SJSA1 (cell line): Measurements from ENCODE around the gene ALK. TPM values are rescaled to one million over a fixed set of nuclear protein-coding genes. Genes with fewer than 3 reads are reported as not detected.
A peak's percentile ranks its signal among the peaks of the same experiment; 100 is the strongest.

Source experiments
- DNase-seq, 2 experiments: peaks; one replicate each; pipeline ENCODE4 v3.0.0-alpha.2; 2015 to 2020; ENCODE audit warnings: low spot score in 2 of 2, low read depth in 1 of 2
- H3K27ac ChIP-seq: fragments of 250-450 bp; sonication (Bioruptor Pico); 2 replicates; pipeline ENCODE4 v1.5.1; 2020; ENCODE audit warnings: mild to moderate bottlenecking, moderate library complexity
- H3K27me3 ChIP-seq: fragments of 250-450 bp; sonication (Bioruptor Pico); replicated peaks from 2 replicates; pipeline ENCODE4 v1.5.1; 2020; ENCODE audit warnings: mild to moderate bottlenecking, moderate library complexity
- H3K36me3 ChIP-seq: fragments of 250-450 bp; sonication (Bioruptor Pico); 2 replicates; pipeline ENCODE4 v1.5.1; 2020; ENCODE audit warnings: mild to moderate bottlenecking
- H3K4me1 ChIP-seq: fragments of 250-450 bp; sonication (Bioruptor Pico); replicated peaks from 2 replicates; pipeline ENCODE4 v1.6.1; 2021; ENCODE audit warnings: mild to moderate bottlenecking
- H3K4me3 ChIP-seq: fragments of 250-450 bp; sonication (Bioruptor Pico); 2 replicates; pipeline ENCODE4 v1.5.1; 2020; ENCODE audit warnings: mild to moderate bottlenecking
- H3K9me3 ChIP-seq: fragments of 250-450 bp; sonication (Bioruptor Pico); replicated peaks from 2 replicates; pipeline ENCODE4 v1.5.1; 2020; ENCODE audit warnings: mild to moderate bottlenecking
- total RNA-seq: library from RNA; depleted of rRNA; stranded (reverse); fragments of >200 nt; shearing (Covaris generic); gene quantifications from 2 replicates; pipeline ENCODE4 v1.2.3, GENCODE V29; 2014

Gene ALK
- total RNA-seq, 1 experiment from 2014 or later = not detected

- Histone ChIP-seq H3K4me3 (no peak overlapping the region), H3K9me3 (no peaks in the 10 kb centered on the region), H3K36me3 (no peaks in the 10 kb centered on the region), H3K4me1 (0 out of 2 replicates have a peak, but pooled peaks cover 4% of the 10 kb centered on the region), H3K27me3 (peaks cover 3% of the 10 kb centered on the region; the same call in 1 of the 2 replicates), H3K27ac (no peak overlapping the region)
- DNase-seq = no peak
These were observed 610.6 kb downstream of the ALK start for GRCh38 chr2:29310650-29311348.

DNA sequence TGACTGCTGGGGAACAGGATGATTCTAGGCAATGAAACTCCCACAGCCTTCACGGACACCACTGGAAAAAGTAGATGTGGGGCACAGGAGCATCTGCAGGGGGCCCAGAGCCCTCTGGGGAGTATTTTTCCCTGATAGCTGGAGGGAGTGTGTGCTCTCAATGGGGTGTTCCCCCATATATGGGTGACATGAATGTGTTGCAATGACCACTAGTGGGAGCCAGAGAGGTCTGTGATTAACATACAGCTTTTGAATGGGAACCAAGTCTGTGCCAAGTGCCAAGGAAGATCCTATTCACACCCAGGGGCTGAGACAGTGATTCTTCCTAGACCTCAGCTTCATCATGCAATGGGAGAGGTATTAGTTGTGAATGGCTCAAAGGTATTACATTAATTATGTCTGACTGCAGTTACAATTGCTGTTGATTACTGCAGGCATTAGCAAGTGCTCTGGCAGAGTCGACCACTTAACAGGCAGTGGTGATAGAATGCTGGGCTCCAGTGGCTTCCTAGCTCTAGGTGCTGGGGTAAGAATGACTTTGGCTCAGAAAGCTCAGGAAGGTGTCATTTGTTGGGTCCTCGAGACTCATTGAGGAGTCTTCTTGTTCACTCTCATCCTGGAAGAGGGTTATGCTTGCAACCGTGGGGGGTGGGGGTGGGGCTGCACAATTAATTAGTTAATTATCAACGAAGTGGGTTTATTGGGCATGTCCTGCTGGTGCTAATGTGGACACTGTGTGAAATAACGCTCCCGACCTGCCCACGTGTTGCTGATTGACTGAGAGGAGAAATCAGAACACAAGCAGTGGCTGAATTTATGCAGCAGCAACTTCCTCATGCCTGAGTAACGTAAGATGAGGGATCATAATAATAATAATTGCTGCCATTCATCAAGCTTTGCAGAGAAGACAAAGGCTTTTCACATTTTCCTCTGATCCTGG lies 612.0 kb downstream of the ALK start:
- Histone ChIP-seq H3K27ac (no peak overlapping the region), H3K4me3 (no peak overlapping the region), H3K36me3 (no peaks in the 10 kb centered on the region), H3K9me3 (no peaks in the 10 kb centered on the region), H3K27me3 (no peaks in the 10 kb centered on the region; the same call in 1 of the 2 replicates), H3K4me1 (no peaks in the 10 kb centered on the region)
- DNase-seq = peak; percentile 38 to 61

DNA sequence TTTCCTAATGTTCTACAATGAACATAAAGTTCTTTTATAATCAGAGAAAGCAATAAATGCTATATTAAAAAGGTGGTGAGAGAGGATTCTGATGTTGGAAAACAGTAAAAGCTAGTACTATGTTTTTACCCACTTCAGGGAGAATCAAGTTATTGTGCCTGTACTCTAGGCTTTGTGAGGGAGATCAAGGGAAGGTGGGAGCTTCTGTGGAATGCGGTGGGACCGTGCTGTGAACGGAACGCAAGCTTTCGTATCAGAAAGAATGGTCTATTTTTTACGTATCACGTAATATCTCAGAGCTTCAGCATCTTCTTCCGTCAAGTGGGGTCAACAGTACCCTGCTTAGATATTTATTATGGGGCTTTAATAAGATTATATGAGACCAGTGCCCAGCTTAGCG lies 613.0 kb downstream of the ALK start:
- no peaks in the 10 kb centered on the region; the same call in 1 of the 2 replicates for H3K27me3 ChIP-seq
- no peaks in the 10 kb centered on the region for H3K4me1 ChIP-seq
- no peak overlapping the region for H3K4me3 ChIP-seq
- no peaks in the 10 kb centered on the region for H3K9me3 ChIP-seq
- no peak for DNase-seq
- H3K27ac ChIP-seq = no peak overlapping the region
- no peaks in the 10 kb centered on the region for H3K36me3 ChIP-seq

DNA sequence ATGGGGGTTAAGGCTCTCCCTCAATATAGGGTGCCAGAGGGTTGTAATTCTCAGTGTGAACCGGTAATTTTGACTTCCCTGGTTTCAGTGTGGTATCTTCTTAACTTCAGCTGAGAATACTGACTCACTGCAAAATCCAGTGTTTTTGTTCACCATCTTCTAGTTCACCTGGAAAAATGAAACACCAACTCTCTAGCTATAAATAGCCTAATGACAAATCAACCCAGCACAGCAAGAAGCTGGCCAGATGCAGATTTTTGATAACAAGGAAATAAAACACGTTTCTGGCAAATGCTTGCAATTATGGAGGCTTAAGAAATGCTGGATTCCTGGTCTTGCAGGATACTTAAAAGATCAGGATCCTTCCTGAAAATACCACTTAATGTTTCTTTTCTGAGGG lies 613.9 kb downstream of the ALK start:
- Histone ChIP-seq H3K9me3 (no peaks in the 10 kb centered on the region), H3K36me3 (no peaks in the 10 kb centered on the region), H3K4me1 (no peaks in the 10 kb centered on the region), H3K27me3 (peaks cover 3% of the 10 kb centered on the region; the same call in 1 of the 2 replicates), H3K27ac (no peak overlapping the region), H3K4me3 (no peak overlapping the region)
- no peak for DNase-seq

DNA sequence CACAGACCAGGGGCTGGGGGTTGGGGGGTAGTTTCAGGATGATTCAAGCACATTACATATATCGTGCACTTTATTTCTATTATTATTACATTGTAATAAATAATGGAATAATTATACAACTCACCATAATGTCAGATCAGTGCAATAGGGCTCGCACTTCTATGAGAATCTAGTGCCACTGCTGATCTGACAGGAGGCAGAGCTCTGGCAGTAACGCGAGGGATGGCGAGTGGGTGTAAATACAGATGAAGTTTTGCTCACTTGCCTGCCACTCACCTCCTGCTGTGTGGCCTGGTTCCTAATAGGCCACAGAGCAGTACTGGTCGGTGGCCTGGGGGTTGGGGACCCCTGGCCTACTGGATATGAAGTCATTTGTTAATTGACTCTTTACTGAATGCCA lies 615.6 kb downstream of the ALK start:
- no peaks in the 10 kb centered on the region for H3K4me1 ChIP-seq
- no peak overlapping the region for H3K27ac ChIP-seq
- H3K36me3 ChIP-seq = no peaks in the 10 kb centered on the region
- H3K27me3 ChIP-seq = peaks cover 6% of the 10 kb centered on the region; the same call in 1 of the 2 replicates
- no peak for DNase-seq
- no peaks in the 10 kb centered on the region for H3K9me3 ChIP-seq
- no peak overlapping the region for H3K4me3 ChIP-seq

DNA sequence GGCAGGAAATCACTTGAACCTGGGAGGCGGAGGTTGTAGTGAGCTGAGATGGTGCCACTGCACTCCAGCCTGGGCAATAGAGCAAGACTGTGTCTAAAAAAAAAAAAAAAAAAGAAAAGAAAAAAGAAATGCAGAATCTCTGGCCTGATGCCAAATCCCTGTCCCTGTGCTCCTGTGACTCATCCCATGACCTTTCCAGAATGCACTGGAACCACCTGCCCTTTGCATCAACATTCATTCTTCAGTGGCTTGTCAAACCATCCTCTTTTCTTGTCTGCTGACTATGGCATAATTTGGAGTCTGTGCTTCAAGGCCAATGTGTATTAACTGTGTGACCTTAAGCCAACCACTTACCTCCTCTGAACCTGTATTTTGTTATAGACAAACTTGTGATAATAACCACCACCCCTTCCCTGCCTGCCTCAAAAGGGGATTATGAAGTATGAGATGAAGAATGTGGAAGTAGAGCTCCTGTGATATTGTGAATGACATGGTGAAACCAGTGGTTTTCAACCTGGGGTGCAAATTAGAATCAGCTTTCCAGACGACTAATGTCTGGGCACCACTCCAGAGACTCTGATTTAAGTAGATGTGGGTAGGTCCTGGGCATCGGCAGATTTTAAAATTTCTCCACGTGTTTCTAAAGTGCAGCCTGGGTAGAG lies 616.9 kb downstream of the ALK start:
- DNase-seq = no peak
- Histone ChIP-seq H3K27me3 (peaks cover 6% of the 10 kb centered on the region), H3K27ac (no peak overlapping the region)

DNA sequence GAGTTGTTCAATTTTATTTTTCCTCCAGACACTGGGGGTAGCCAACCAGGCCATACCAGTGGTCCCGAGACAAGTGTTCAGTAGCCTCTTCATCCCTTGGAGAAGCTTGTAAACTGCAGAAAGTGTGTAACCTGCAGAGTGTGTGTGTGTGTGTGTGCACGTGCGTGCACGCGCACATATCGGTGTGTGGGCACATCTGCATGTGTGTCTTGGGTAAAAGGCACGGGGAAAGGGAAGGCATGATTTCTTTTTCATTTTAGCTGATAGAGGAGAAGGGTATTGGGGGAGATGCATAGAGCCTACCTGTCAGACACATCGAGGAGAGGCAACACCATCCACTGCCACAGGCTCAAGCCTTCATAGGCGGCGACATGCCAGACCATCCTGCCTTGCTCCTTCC lies 624.8 kb downstream of the ALK start:
- no peaks in the 10 kb centered on the region for H3K4me1 ChIP-seq
- DNase-seq = no peak
- H3K9me3 ChIP-seq = no peaks in the 10 kb centered on the region
- no peaks in the 10 kb centered on the region for H3K36me3 ChIP-seq
- H3K4me3 ChIP-seq = no peak overlapping the region
- H3K27me3 ChIP-seq = peaks cover 3% of the 10 kb centered on the region
- no peak overlapping the region for H3K27ac ChIP-seq

More for the DNA sequence above, 616.9 kb downstream of the ALK start:
- Histone ChIP-seq H3K4me1 (no peaks in the 10 kb centered on the region), H3K9me3 (no peaks in the 10 kb centered on the region), H3K36me3 (no peaks in the 10 kb centered on the region), H3K4me3 (no peak overlapping the region)

GRCh38 chr2:29295845-29296244 lies 625.5 kb downstream of the ALK start:
- H3K9me3 ChIP-seq = no peaks in the 10 kb centered on the region
- no peaks in the 10 kb centered on the region for H3K4me1 ChIP-seq
- H3K27ac ChIP-seq = no peak overlapping the region
- no peaks in the 10 kb centered on the region for H3K36me3 ChIP-seq
- H3K27me3 ChIP-seq = no peaks in the 10 kb centered on the region; the same call in none of the 2 replicates
- H3K4me3 ChIP-seq = no peak overlapping the region
- DNase-seq = no peak

GRCh38 chr2:29293830-29294438 lies 627.5 kb downstream of the ALK start:
- Histone ChIP-seq H3K27me3 (no peaks in the 10 kb centered on the region; the same call in 1 of the 2 replicates), H3K4me3 (no peak overlapping the region), H3K4me1 (no peaks in the 10 kb centered on the region), H3K36me3 (no peaks in the 10 kb centered on the region), H3K27ac (no peak overlapping the region), H3K9me3 (no peaks in the 10 kb centered on the region)
- DNase-seq = peak in 1 of 2 experiments; percentile 10

DNA sequence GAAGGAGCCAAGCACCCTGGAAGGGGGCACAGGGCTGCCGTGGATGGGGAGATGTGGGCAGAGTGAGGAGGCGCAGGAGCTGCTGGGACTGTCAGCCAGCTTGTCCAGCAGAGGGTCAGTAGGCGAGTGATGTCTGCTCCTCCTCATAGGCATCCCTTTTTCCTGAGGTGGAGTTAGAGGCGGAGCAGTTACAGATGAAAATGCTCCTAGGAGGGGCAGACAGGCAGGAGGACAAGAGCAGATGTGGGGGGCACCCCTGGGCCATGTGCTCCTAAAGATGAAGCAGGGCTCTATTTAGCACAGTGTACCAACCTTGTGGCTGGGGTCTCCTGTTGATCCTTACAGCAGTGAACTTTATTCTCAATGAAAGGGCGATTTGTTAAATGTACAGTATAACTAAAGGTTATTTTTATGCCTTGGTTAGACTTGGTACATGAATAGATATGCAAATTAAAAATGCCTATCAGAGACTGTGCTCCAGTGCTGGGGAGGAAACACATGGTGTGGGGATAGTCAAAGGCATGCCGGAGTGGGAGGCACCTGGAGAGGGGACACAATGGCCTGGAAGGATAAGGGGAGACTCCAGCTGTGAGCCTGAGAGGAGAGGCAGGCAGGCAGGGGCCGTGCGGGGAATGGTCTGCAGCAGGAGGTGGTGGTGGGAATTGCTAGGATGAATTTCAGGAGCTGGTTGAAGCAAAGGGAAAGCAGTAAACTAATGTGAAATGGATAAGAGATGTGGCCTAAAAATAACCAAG lies 630.9 kb downstream of the ALK start:
- Histone ChIP-seq H3K9me3 (no peaks in the 10 kb centered on the region), H3K27me3 (no peaks in the 10 kb centered on the region; the same call in 1 of the 2 replicates), H3K36me3 (no peaks in the 10 kb centered on the region), H3K4me1 (no peaks in the 10 kb centered on the region), H3K27ac (no peak overlapping the region), H3K4me3 (no peak overlapping the region)
- DNase-seq = no peak

DNA sequence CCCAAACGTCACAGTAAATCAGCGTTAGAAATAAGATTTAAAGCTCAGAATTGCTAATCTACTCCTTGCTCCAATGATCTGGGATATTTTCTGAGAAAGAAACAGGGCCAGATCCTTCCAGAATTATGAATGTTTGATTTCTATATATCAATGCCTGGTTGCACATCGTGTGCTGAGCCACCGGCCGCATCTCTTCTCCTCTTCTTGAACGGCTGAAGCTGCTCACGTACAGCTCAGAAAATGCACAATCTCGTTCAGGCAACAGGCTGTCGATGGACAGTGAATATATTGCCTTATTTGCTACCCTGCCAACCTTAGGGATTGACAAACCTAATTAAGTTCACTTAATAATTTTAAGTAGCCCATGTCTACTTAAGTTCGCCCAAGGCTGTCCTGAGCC lies 636.7 kb downstream of the ALK start:
- Histone ChIP-seq H3K4me1 (peaks cover 5% of the 10 kb centered on the region; the same call in 1 of the 2 replicates), H3K27ac (no peak overlapping the region), H3K4me3 (no peak overlapping the region), H3K36me3 (no peaks in the 10 kb centered on the region), H3K9me3 (no peaks in the 10 kb centered on the region), H3K27me3 (no peaks in the 10 kb centered on the region)
- no peak for DNase-seq

- Histone ChIP-seq H3K27me3 (peaks cover 5% of the 10 kb centered on the region; the same call in 1 of the 2 replicates), H3K4me1 (peaks cover 5% of the 10 kb centered on the region; the same call in 1 of the 2 replicates), H3K27ac (no peak overlapping the region)
These were observed 639.5 kb downstream of the ALK start for GRCh38 chr2:29281916-29282247.

More at GRCh38 chr2:29281916-29282247, 639.5 kb downstream of the ALK start:
- H3K4me3 ChIP-seq = no peak overlapping the region
- DNase-seq = no peak
- H3K36me3 ChIP-seq = no peaks in the 10 kb centered on the region
- no peaks in the 10 kb centered on the region for H3K9me3 ChIP-seq
